ENCODE data around the gene USPL1. TPM values are rescaled to one million over a fixed set of nuclear protein-coding genes. Genes with fewer than 3 reads are reported as not detected.

The USPL1 gene
- total RNA-seq, 1 experiment from 2014 or later = 14.3 TPM

DNA sequence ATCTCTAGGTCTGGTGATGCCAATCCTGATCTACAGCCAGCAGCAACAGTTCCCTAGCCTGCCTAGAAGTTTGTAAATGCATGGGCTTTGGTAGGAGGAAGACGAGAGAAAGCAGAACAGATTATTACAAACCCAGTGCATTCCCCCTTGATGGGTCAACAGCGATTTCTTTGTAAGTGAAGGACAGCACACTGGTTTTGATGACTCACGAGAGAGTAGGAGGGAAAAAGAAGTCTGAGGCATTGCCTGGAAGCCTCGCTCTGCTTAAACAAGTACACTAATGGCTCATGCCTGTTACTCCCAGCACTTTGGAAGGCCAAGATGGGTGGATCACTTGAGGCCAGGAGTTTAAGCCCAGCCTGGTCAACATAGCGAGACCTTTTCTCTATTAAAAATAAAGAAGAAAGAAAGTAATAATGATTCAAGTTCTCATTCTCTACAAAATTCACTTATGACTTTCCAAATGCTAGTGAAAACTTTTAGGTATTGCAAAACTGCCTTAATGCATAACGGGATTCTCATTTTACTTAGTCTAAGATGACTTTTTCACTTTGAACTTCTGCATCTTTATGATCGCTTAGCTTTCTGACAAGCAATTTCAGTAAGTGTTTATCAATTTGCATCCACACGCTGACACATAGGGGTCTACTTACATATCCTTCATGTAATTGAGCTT, 47.7 kb upstream of the USPL1 start:
- Mint-ChIP-seq H3K9me3 (no peaks in the 10 kb centered on the region), H3K27ac (no peak overlapping the region; the same call in 1 of the 2 replicates), H3K27me3 (ENCODE audit: low read depth) (no peaks in the 10 kb centered on the region), H3K4me3 (no peak overlapping the region), H3K4me1 (peaks cover 10% of the 10 kb centered on the region), H3K36me3 (no peaks in the 10 kb centered on the region)
- CTCF ChIA-PET = interaction anchor here (1.3 kb wide), 1 partner anchor 162 kb away, joined by 3 read pairs; no protein-coding TSS in a partner anchor
- no peak for TF ChIP-seq CREB1 (CRISPR knock-in tag; IDR thresholded peaks at IDR 0.05)
- no peak for TF ChIP-seq ZNF671 (CRISPR knock-in tag; IDR thresholded peaks at IDR 0.05)
- TF ChIP-seq TEAD1 (CRISPR knock-in tag; IDR thresholded peaks at IDR 0.05) = no peak
- no peak for TF ChIP-seq NFE2L1 (CRISPR knock-in tag; IDR thresholded peaks at IDR 0.05)
- TF ChIP-seq GRHL2 (CRISPR knock-in tag; IDR thresholded peaks at IDR 0.05; ENCODE audit: insufficient replicate concordance, severe bottlenecking) = no peak
- TF ChIP-seq, protein P1, sequence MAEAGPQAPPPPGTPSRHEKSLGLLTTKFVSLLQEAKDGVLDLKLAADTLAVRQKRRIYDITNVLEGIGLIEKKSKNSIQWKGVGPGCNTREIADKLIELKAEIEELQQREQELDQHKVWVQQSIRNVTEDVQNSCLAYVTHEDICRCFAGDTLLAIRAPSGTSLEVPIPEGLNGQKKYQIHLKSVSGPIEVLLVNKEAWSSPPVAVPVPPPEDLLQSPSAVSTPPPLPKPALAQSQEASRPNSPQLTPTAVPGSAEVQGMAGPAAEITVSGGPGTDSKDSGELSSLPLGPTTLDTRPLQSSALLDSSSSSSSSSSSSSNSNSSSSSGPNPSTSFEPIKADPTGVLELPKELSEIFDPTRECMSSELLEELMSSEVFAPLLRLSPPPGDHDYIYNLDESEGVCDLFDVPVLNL (CRISPR knock-in tag; IDR thresholded peaks at IDR 0.05; ENCODE audit: borderline replicate concordance, low read depth) = no peak
- no peak for TF ChIP-seq IRF1 (CRISPR knock-in tag; IDR thresholded peaks at IDR 0.05)
- TF ChIP-seq, protein P2, sequence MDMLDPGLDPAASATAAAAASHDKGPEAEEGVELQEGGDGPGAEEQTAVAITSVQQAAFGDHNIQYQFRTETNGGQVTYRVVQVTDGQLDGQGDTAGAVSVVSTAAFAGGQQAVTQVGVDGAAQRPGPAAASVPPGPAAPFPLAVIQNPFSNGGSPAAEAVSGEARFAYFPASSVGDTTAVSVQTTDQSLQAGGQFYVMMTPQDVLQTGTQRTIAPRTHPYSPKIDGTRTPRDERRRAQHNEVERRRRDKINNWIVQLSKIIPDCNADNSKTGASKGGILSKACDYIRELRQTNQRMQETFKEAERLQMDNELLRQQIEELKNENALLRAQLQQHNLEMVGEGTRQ (CRISPR knock-in tag; IDR thresholded peaks at IDR 0.05) = no peak
- TF ChIP-seq ZNF219 (CRISPR knock-in tag; IDR thresholded peaks at IDR 0.05; ENCODE audit: borderline replicate concordance) = no peak
- TF ChIP-seq MYBL2 (CRISPR knock-in tag; IDR thresholded peaks at IDR 0.05) = no peak
- TF ChIP-seq ATF1 (CRISPR knock-in tag; IDR thresholded peaks at IDR 0.05) = no peak
- TF ChIP-seq OVOL2 (CRISPR knock-in tag; IDR thresholded peaks at IDR 0.05; ENCODE audit: borderline replicate concordance) = no peak
- TF ChIP-seq E2F5 (CRISPR knock-in tag; IDR thresholded peaks at IDR 0.05) = no peak
- no peak for TF ChIP-seq FOXJ3 (CRISPR knock-in tag; IDR thresholded peaks at IDR 0.05; ENCODE audit: borderline replicate concordance)
- POLR2A ChIA-PET = no interaction called here
- DNase-seq (ENCODE audit: low spot score) (no peak), ATAC-seq (peak; percentile 62)

GRCh38 chr13:30570691-30571090, 47.0 kb upstream of the USPL1 start:
- CTCF ChIA-PET = interaction anchor here (0.7 to 1.3 kb wide), 2 partner anchors 77 to 162 kb away, joined by 3 read pairs; no protein-coding TSS in a partner anchor
- Mint-ChIP-seq H3K4me1 (peaks cover 6% of the 10 kb centered on the region), H3K4me3 (no peak overlapping the region), H3K36me3 (no peaks in the 10 kb centered on the region), H3K27me3 (ENCODE audit: low read depth) (no peaks in the 10 kb centered on the region), H3K9me3 (no peaks in the 10 kb centered on the region), H3K27ac (no peak overlapping the region)
- ATAC-seq (no peak), DNase-seq (ENCODE audit: low spot score) (no peak)
- POLR2A ChIA-PET = no interaction called here
- no peak for TF ChIP-seq NR1H2 (CRISPR knock-in tag; IDR thresholded peaks at IDR 0.05)
- no peak for TF ChIP-seq JAZF1 (CRISPR knock-in tag; IDR thresholded peaks at IDR 0.05)
- TF ChIP-seq, protein P3, sequence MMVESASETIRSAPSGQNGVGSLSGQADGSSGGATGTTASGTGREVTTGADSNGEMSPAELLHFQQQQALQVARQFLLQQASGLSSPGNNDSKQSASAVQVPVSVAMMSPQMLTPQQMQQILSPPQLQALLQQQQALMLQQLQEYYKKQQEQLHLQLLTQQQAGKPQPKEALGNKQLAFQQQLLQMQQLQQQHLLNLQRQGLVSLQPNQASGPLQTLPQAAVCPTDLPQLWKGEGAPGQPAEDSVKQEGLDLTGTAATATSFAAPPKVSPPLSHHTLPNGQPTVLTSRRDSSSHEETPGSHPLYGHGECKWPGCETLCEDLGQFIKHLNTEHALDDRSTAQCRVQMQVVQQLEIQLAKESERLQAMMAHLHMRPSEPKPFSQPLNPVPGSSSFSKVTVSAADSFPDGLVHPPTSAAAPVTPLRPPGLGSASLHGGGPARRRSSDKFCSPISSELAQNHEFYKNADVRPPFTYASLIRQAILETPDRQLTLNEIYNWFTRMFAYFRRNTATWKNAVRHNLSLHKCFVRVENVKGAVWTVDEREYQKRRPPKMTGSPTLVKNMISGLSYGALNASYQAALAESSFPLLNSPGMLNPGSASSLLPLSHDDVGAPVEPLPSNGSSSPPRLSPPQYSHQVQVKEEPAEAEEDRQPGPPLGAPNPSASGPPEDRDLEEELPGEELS (CRISPR knock-in tag; IDR thresholded peaks at IDR 0.05) = no peak
- TF ChIP-seq CDX4 (CRISPR knock-in tag; IDR thresholded peaks at IDR 0.05; ENCODE audit: borderline replicate concordance) = no peak

Measured in WTC11 (cell line).